Uterus (tissue), 4 donors: ENCODE results near the gene HNRNPA2B1. TPM values are rescaled to one million over a fixed set of nuclear protein-coding genes. Genes with fewer than 3 reads are reported as not detected.
"Not testable (repeated sequence)": the region's sequence is repeated elsewhere in the genome, so short reads cannot be mapped to it uniquely, and the experiment has no call there.

Source experiments
- DNase-seq, 2 donors: peaks; one replicate each; pipeline ENCODE4 v3.0.0-alpha.2; 2019 to 2020
- H3K27ac ChIP-seq, 2 donors: fragments of 200-600 bp; sonication (generic); 1 replicate in 1 of 2; 2 replicates in 1 of 2; pipeline ENCODE4 v1.5.1; 2016 to 2018
- H3K27me3 ChIP-seq, 2 donors: fragments of 200-600 bp; sonication (generic); one replicate each; pipeline ENCODE4 v1.5.1; 2018 to 2019; ENCODE audit warnings: control low read depth in 1 of 2
- H3K36me3 ChIP-seq, 2 donors: fragments of 200-600 bp; sonication (generic); one replicate each; pipeline ENCODE4 v1.5.1; 2019; ENCODE audit warnings: control low read depth in 1 of 2
- H3K4me1 ChIP-seq, 2 donors: fragments of 200-600 bp; sonication (generic); one replicate each; pipeline ENCODE4 v1.5.1; 2018 to 2019; ENCODE audit warnings: control low read depth in 1 of 2
- H3K4me3 ChIP-seq, 2 donors: fragments of 200-600 bp; sonication (generic); 1 replicate in 1 of 2; 2 replicates in 1 of 2; pipeline ENCODE4 v1.5.1; 2018 to 2019; ENCODE audit warnings: mild to moderate bottlenecking in 1 of 2
- H3K9me3 ChIP-seq, 2 donors: fragments of 200-600 bp; sonication (generic); one replicate each; pipeline ENCODE4 v1.5.1; 2019; ENCODE audit warnings: control low read depth in 1 of 2
- CTCF ChIP-seq, 4 experiments: fragments of 200-600 bp in 2 of 4; fragments of 450-650 bp in 2 of 4; sonication (generic) in 2 of 4; IDR thresholded peaks; one replicate each; pipeline ENCODE4 v1.5.1; 2016 to 2019; ENCODE audit warnings: antibody characterized with exemption in 4 of 4, mild to moderate bottlenecking in 2 of 4, moderate library complexity in 1 of 4
- POLR2A ChIP-seq, 2 donors: fragments of 450-650 bp; IDR thresholded peaks; one replicate each; pipeline ENCODE4 v1.6.1; 2016; ENCODE audit warnings: antibody characterized with exemption in 2 of 2, mild to moderate bottlenecking in 1 of 2, moderate library complexity in 1 of 2
- intact Hi-C: fragments of 100-400 bp; cut with DNase I; formaldehyde crosslinking; loops from one replicate; pipeline ENCODE4 v1.15.1; 2023; ENCODE audit warnings: low total_unique reads
- total RNA-seq, 4 donors: library from RNA; depleted of rRNA in 3 of 4; stranded (reverse); fragments of >200 nt in 3 of 4; gene quantifications; one replicate each; pipeline versions ENCODE4 v1.1.0 to v1.2.4, GENCODE V29; 2014 to 2023
- donor health status: DM: yes; HTN: yes; CAD: no.

HNRNPA2B1 gene
- total RNA-seq, 4 donors from 2014 or later, result 100 to 464 (median 207) TPM

GRCh38 chr7:26167303-26167934, 33.1 kb downstream of the HNRNPA2B1 start:
- no peak overlapping the region for H3K27ac ChIP-seq
- H3K4me3 ChIP-seq, result no peak overlapping the region
- TF ChIP-seq POLR2A (IDR thresholded peaks at IDR 0.05) (no peak), CTCF (IDR thresholded peaks at IDR 0.05) (no peak)
- no peaks in the 10 kb centered on the region for H3K9me3 ChIP-seq
- DNase-seq, result no peak
- no peaks in the 10 kb centered on the region for H3K4me1 ChIP-seq
- no peaks in the 10 kb centered on the region for H3K36me3 ChIP-seq
- intact Hi-C loops, result no loop called here
- no peaks in the 10 kb centered on the region for H3K27me3 ChIP-seq

GRCh38 chr7:26166684-26167266, 33.8 kb downstream of the HNRNPA2B1 start:
- Histone ChIP-seq H3K27ac (no peak overlapping the region), H3K4me3 (no peak overlapping the region), H3K27me3 (no peaks in the 10 kb centered on the region), H3K36me3 (no peaks in the 10 kb centered on the region), H3K9me3 (no peaks in the 10 kb centered on the region), H3K4me1 (no peaks in the 10 kb centered on the region)
- intact Hi-C loops, result no loop called here
- TF ChIP-seq POLR2A (IDR thresholded peaks at IDR 0.05) (no peak), CTCF (IDR thresholded peaks at IDR 0.05) (no peak)
- no peak for DNase-seq

- no peaks in the 10 kb centered on the region for H3K27me3 ChIP-seq
- no peaks in the 10 kb centered on the region for H3K36me3 ChIP-seq
- H3K4me3 ChIP-seq, result no peak overlapping the region
- no peak for DNase-seq
- TF ChIP-seq POLR2A (IDR thresholded peaks at IDR 0.05) (no peak), CTCF (IDR thresholded peaks at IDR 0.05) (no peak)
- H3K9me3 ChIP-seq, result no peaks in the 10 kb centered on the region
- no peaks in the 10 kb centered on the region for H3K4me1 ChIP-seq
- intact Hi-C loops, result no loop called here
- no peak overlapping the region for H3K27ac ChIP-seq
These were observed 34.4 kb downstream of the HNRNPA2B1 start for GRCh38 chr7:26165950-26166683.

- DNase-seq, H3K27ac ChIP-seq, intact Hi-C loops, H3K4me3 ChIP-seq, H3K4me1 ChIP-seq, H3K9me3 ChIP-seq, H3K36me3 ChIP-seq, H3K27me3 ChIP-seq: not testable (repeated sequence)
These were observed 36.7 kb downstream of the HNRNPA2B1 start for GRCh38 chr7:26163804-26164203.

- Histone ChIP-seq H3K4me3 (no peak overlapping the region), H3K27me3 (no peaks in the 10 kb centered on the region), H3K4me1 (no peaks in the 10 kb centered on the region), H3K9me3 (no peaks in the 10 kb centered on the region), H3K27ac (no peak overlapping the region), H3K36me3 (no peaks in the 10 kb centered on the region)
- intact Hi-C loops, result no loop called here
- DNase-seq, result no peak
- TF ChIP-seq CTCF (IDR thresholded peaks at IDR 0.05) (no peak), POLR2A (IDR thresholded peaks at IDR 0.05) (no peak)
These were observed 38.1 kb downstream of the HNRNPA2B1 start for GRCh38 chr7:26162431-26162830.
